Sigmoid colon (tissue), 7 donors: ENCODE results near the gene TPM1. TPM values are rescaled to one million over a fixed set of nuclear protein-coding genes. Genes with fewer than 3 reads are reported as not detected.

Experiments
- DNase-seq: peaks from one replicate; pipeline ENCODE4 v3.0.0-alpha.2; 2019
- H3K27ac ChIP-seq, 4 donors: fragments of 200-600 bp; sonication (generic); one replicate each; pipeline ENCODE4 v1.5.1; 2016 to 2019; ENCODE audit warnings: mild to moderate bottlenecking in 1 of 4
- H3K27me3 ChIP-seq, 3 donors: fragments of 200-600 bp; sonication (generic); one replicate each; pipeline ENCODE4 v1.5.1; 2019; ENCODE audit warnings: mild to moderate bottlenecking in 1 of 3
- H3K36me3 ChIP-seq, 4 donors: fragments of 200-600 bp; sonication (generic); one replicate each; pipeline ENCODE4 v1.5.1; 2016 to 2019
- H3K4me1 ChIP-seq, 4 donors: fragments of 200-600 bp; sonication (generic); one replicate each; pipeline ENCODE4 v1.5.1; 2017 to 2019
- H3K4me3 ChIP-seq, 4 donors: fragments of 200-600 bp; sonication (generic); one replicate each; pipeline ENCODE4 v1.5.1; 2017 to 2019; ENCODE audit warnings: mild to moderate bottlenecking in 2 of 4, moderate library complexity in 1 of 4
- H3K9me3 ChIP-seq, 4 donors: fragments of 200-600 bp in 3 of 4; sonication (generic) in 3 of 4; one replicate each; pipeline versions ENCODE4 v1.5.1 to v1.6.1; 2013 to 2019
- EP300 ChIP-seq, 4 donors: sonication (generic); formaldehyde crosslinking; IDR thresholded peaks; one replicate each; pipeline ENCODE4 v1.6.1; 2017; ENCODE audit warnings: antibody characterized with exemption in 4 of 4
- POLR2A ChIP-seq, 2 donors: fragments of 450-650 bp; IDR thresholded peaks; one replicate each; pipeline ENCODE4 v1.6.1; 2016; ENCODE audit warnings: antibody characterized with exemption in 2 of 2, mild to moderate bottlenecking in 2 of 2, moderate library complexity in 2 of 2
- POLR2AphosphoS5 ChIP-seq, 4 donors: sonication (generic); formaldehyde crosslinking; IDR thresholded peaks; one replicate each; pipeline ENCODE4 v1.6.1; 2017; ENCODE audit warnings: antibody characterized with exemption in 4 of 4
- whole genome bisulfite sequencing, 2 donors: extraction: QIAGEN DNeasy Blood & Tissue Kit; methylation state at CpG; one replicate each; pipeline ENCODE4 v1.1.7; 2013; 5-methylcytosine and 5-hydroxymethylcytosine counted together
- intact Hi-C: fragments of 100-400 bp; cut with DNase I; formaldehyde crosslinking; loops from one replicate; pipeline ENCODE4 v1.15.1; 2023
- polyA plus RNA-seq, 3 donors: library from polyadenylated mRNA; stranded (reverse); fragments of 200-250 nt; gene quantifications; one replicate each; pipeline ENCODE4 v1.2.3, GENCODE V29; 2013
- total RNA-seq, 4 donors: library from RNA; depleted of rRNA; stranded (reverse); fragments of >200 nt; gene quantifications; one replicate each; pipeline ENCODE4 v1.1.0, GENCODE V29; 2016
- TF ChIP-seq, protein P1 (sequence below), 4 experiments: fragments of 450-650 bp in 3 of 4; fragments of 200-600 bp in 1 of 4; IDR thresholded peaks; one replicate each; pipeline ENCODE4 v1.5.1; 2016 to 2019; ENCODE audit warnings: antibody characterized with exemption in 4 of 4, mild to moderate bottlenecking in 3 of 4, moderate library complexity in 2 of 4
- donor health status: healthy with polysubstance abuse.
- donor health status: Bipolar disorder and iron deficiency.
- donor health status: healthy.

The TPM1 gene
- total and polyA plus RNA-seq, 7 donors = 438 to 4,179 (median 2,634) TPM

DNA sequence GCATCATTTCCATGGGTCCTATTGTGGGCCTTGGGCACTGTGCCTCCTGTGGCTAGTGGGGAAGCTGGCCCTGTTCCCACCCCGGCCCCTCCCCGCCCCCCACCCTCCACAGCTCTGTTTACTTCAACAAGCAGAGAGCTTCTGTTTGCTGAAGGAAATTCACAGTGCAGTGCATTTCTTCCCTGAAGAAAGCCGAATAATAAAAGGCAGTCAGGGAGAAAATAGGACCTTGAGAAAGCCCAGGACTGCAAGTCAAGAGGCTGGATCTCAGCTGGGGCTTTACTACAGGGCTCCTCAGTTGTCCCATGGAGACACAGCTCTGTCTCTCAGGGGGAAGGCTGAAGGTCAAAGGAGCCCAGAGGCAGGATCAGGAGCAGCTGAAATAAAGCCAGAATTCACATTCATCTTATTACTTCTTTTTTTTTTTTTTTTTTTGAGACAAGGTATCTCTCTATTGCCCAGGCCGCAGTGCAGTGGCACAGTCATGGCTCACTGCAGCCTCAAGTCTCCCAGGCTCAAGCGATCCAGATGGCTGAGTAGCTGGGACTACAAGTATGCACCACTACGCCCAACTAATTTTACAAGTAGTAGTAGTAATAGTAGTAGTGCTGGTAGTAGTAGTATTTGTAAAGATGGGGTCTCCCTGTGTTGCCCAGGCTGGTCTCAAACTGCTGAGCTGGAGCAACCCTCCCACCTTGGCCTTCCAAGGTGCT is 46.1 kb downstream of the TPM1 start:
- DNase-seq = no peak
- peaks cover 0 to 28% (median 23%) of the 10 kb centered on the region in 4 donors for H3K4me1 ChIP-seq
- H3K27me3 ChIP-seq = no peaks in the 10 kb centered on the region
- H3K27ac ChIP-seq = peak overlapping the region; percentile 73 to 82 (median 74)
- intact Hi-C loops = no loop called here
- WGBS, 2 donors = 45 to 68% methylated on average over 6 of the region's 6 CpGs
- H3K9me3 ChIP-seq = no peaks in the 10 kb centered on the region
- TF ChIP-seq POLR2A (IDR thresholded peaks at IDR 0.05) (no peak), POLR2AphosphoS5 (IDR thresholded peaks at IDR 0.05) (peak in 2 of 4 donors; percentile 28 to 55)
- no peaks in the 10 kb centered on the region for H3K36me3 ChIP-seq
- H3K4me3 ChIP-seq = no peak overlapping the region

DNA sequence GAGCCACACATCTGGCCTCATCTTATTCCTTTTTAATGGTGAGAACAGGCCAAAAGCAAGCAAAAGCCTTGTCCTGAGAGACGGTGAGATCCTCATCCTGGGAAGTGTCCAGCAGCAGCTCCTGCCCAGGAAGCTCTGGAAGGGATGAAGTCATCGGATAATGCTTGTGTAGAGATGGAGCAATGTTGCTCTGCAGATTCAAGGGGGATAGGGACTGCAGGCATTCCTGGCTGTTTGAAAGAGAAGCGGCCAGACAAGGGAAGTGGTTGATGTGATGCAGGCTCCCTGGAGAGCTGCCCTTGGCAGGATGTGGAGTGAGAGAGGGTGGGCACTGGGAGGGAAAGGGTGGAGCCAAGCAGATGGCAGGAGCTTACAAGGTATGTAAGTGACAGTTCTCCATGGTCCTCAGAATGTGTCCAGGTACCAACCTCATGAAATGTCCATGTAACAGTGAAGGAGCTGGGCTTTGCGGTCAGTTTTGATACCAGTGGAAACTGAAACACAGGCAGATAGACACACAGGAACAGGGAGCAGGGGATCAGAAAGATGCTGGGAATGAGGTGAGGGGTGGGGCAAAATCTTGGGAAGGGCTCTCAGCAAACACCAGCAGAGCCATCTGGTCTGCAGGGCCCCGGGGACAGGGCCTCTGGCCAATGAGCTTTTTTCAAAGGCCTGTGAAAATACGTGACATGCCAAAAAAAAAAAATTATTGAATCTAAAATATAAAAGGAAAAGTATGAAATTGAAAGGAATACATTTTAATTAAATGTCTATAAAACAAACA is 46.9 kb downstream of the TPM1 start:
- no peaks in the 10 kb centered on the region for H3K27me3 ChIP-seq
- no peaks in the 10 kb centered on the region for H3K36me3 ChIP-seq
- H3K27ac ChIP-seq = peak overlapping the region; percentile 73 to 82 (median 74)
- no peaks in the 10 kb centered on the region for H3K9me3 ChIP-seq
- WGBS, 2 donors = 56 to 57% methylated on average over 6 of the region's 6 CpGs
- peak; percentile 89 for DNase-seq
- intact Hi-C loops = no loop called here
- H3K4me1 ChIP-seq = peaks cover 0 to 32% (median 30%) of the 10 kb centered on the region in 4 donors
- no peak overlapping the region for H3K4me3 ChIP-seq
- TF ChIP-seq, protein P1, sequence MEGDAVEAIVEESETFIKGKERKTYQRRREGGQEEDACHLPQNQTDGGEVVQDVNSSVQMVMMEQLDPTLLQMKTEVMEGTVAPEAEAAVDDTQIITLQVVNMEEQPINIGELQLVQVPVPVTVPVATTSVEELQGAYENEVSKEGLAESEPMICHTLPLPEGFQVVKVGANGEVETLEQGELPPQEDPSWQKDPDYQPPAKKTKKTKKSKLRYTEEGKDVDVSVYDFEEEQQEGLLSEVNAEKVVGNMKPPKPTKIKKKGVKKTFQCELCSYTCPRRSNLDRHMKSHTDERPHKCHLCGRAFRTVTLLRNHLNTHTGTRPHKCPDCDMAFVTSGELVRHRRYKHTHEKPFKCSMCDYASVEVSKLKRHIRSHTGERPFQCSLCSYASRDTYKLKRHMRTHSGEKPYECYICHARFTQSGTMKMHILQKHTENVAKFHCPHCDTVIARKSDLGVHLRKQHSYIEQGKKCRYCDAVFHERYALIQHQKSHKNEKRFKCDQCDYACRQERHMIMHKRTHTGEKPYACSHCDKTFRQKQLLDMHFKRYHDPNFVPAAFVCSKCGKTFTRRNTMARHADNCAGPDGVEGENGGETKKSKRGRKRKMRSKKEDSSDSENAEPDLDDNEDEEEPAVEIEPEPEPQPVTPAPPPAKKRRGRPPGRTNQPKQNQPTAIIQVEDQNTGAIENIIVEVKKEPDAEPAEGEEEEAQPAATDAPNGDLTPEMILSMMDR (IDR thresholded peaks at IDR 0.05) = no peak
- TF ChIP-seq POLR2AphosphoS5 (IDR thresholded peaks at IDR 0.05) = peak; percentile 54 to 81 (median 68)
- TF ChIP-seq EP300 (IDR thresholded peaks at IDR 0.05) = no peak
- TF ChIP-seq POLR2A (IDR thresholded peaks at IDR 0.05) = no peak

DNA sequence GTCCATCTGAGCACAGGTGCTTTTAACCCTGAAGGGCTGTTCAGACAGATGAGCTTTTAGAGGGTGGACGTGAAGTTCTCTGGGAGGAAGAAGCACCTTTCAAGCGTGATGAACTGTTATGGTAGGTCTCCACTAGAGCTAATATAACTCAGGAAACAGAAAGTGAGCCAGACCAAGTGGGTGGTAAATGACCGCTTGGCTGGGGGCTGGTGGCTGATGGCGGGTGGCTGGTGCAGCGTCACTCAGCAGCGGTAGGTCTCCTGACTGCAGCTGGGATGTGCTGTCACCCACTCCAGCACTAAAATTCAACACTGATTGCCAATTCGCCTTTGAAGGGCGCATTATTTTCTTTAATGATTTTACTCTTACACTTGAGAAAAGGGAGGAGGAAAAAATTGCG is 47.9 kb downstream of the TPM1 start:
- no peaks in the 10 kb centered on the region for H3K36me3 ChIP-seq
- TF ChIP-seq POLR2AphosphoS5 (IDR thresholded peaks at IDR 0.05) (peak in 1 of 4 donors; percentile 13), EP300 (IDR thresholded peaks at IDR 0.05) (no peak)
- 89 to 90% methylated on average over 9 of the region's 9 CpGs for WGBS, 2 donors
- H3K4me1 ChIP-seq = peaks cover 0 to 38% (median 36%) of the 10 kb centered on the region in 4 donors
- H3K9me3 ChIP-seq = no peaks in the 10 kb centered on the region
- intact Hi-C loops = no loop called here
- H3K27me3 ChIP-seq = no peaks in the 10 kb centered on the region
- H3K4me3 ChIP-seq = no peak overlapping the region
- DNase-seq = no peak
- peak overlapping the region in 2 of 4 donors; percentile 76 to 82 for H3K27ac ChIP-seq

- TF ChIP-seq EP300 (IDR thresholded peaks at IDR 0.05) (no peak), POLR2A (IDR thresholded peaks at IDR 0.05) (no peak), POLR2AphosphoS5 (IDR thresholded peaks at IDR 0.05) (no peak)
- TF ChIP-seq, protein P1 (IDR thresholded peaks at IDR 0.05) = no peak
- 89 to 91% methylated on average over 10 of the region's 10 CpGs for WGBS, 2 donors
- Histone ChIP-seq H3K4me3 (no peak overlapping the region), H3K9me3 (no peaks in the 10 kb centered on the region), H3K36me3 (no peaks in the 10 kb centered on the region), H3K4me1 (peaks cover 0 to 38% (median 36%) of the 10 kb centered on the region in 4 donors), H3K27ac (peak overlapping the region in 1 of 4 donors; percentile 76), H3K27me3 (no peaks in the 10 kb centered on the region)
- DNase-seq = no peak
- intact Hi-C loops = no loop called here
These were observed 48.3 kb downstream of the TPM1 start for GRCh38 chr15:63090887-63091286.

- no peak for DNase-seq
- Histone ChIP-seq H3K4me3 (no peak overlapping the region), H3K4me1 (peaks cover 0 to 38% (median 35%) of the 10 kb centered on the region in 4 donors), H3K27ac (no peak overlapping the region), H3K27me3 (no peaks in the 10 kb centered on the region), H3K9me3 (no peaks in the 10 kb centered on the region), H3K36me3 (no peaks in the 10 kb centered on the region)
- 69 to 72% methylated on average over 4 of the region's 4 CpGs for WGBS, 2 donors
- TF ChIP-seq EP300 (IDR thresholded peaks at IDR 0.05) (no peak), POLR2AphosphoS5 (IDR thresholded peaks at IDR 0.05) (no peak), POLR2A (IDR thresholded peaks at IDR 0.05) (no peak)
- TF ChIP-seq, protein P1 (IDR thresholded peaks at IDR 0.05) = no peak
- intact Hi-C loops = no loop called here
These were observed 49.3 kb downstream of the TPM1 start for GRCh38 chr15:63091679-63092446.
